Esophagus mucosa (tissue), 1 donor: Measurements from ENCODE around the gene GATD1. TPM values are rescaled to one million over a fixed set of nuclear protein-coding genes. Genes with fewer than 3 reads are reported as not detected.
A peak's percentile ranks its signal among the peaks of the same experiment; 100 is the strongest.

Experiments
- ATAC-seq: fragments of 200-7000 bp; cut with Tn5 transposase; one replicate; pipeline ENCODE4 v1.9.1; 2020
- total RNA-seq: library from RNA; stranded (reverse); gene quantifications from one replicate; pipeline ENCODE4 v1.2.4, GENCODE V29; 2023
- donor health status: DM: yes; HTN: yes; CAD: no.

The GATD1 gene
- total RNA-seq, 1 donor from 2014 or later = 38.4 TPM

- peak; percentile 50 for ATAC-seq
Measured at GRCh38 chr11:726278-727220, 50.7 kb downstream of the GATD1 start.

GRCh38 chr11:725624-726202 is 51.6 kb downstream of the GATD1 start:
- ATAC-seq = no peak

- no peak for ATAC-seq
Measured at GRCh38 chr11:724778-725386, 52.4 kb downstream of the GATD1 start.

- no peak for ATAC-seq
Measured at GRCh38 chr11:724049-724777, 53.1 kb downstream of the GATD1 start.

- ATAC-seq = no peak
Measured at GRCh38 chr11:723120-723883, 54.0 kb downstream of the GATD1 start.

GRCh38 chr11:722346-722811 is 54.9 kb downstream of the GATD1 start:
- no peak for ATAC-seq

GRCh38 chr11:721741-722345 is 55.4 kb downstream of the GATD1 start:
- no peak for ATAC-seq

- no peak for ATAC-seq
Measured at GRCh38 chr11:721247-721740, 56.0 kb downstream of the GATD1 start.

- ATAC-seq = peak; percentile 43
Measured at GRCh38 chr11:720642-721246, 56.5 kb downstream of the GATD1 start.

- ATAC-seq = peak; percentile 1
Measured at GRCh38 chr11:720017-720641, 57.2 kb downstream of the GATD1 start.

GRCh38 chr11:719214-720016 is 57.9 kb downstream of the GATD1 start:
- no peak for ATAC-seq

Other genes starting within 250 kb of the GATD1 start
- gene HRAS, start 241.9 kb downstream of the GATD1 start, total RNA-seq = 118 TPM
- gene LRRC56, start 240.0 kb downstream of the GATD1 start, total RNA-seq = 1.3 TPM
- gene LMNTD2, start 216.7 kb downstream of the GATD1 start, total RNA-seq = 3.0 TPM
- 19.6 TPM for gene RASSF7, start 216.5 kb downstream of the GATD1 start, total RNA-seq
- 17.6 TPM for gene PHRF1, start 201.0 kb downstream of the GATD1 start, total RNA-seq
- gene IRF7, start 161.5 kb downstream of the GATD1 start, total RNA-seq = 19.5 TPM
- not detected for gene CDHR5, start 152.5 kb downstream of the GATD1 start, total RNA-seq
- gene SCT, start 150.3 kb downstream of the GATD1 start, total RNA-seq = not detected
- 0.16 TPM for gene DRD4, start 140.2 kb downstream of the GATD1 start, total RNA-seq
- gene DEAF1, start 82.3 kb downstream of the GATD1 start, total RNA-seq = 23.8 TPM
- 15.7 TPM for gene TMEM80, start 81.7 kb downstream of the GATD1 start, total RNA-seq
- gene EPS8L2, start 71.3 kb downstream of the GATD1 start, total RNA-seq = 259 TPM
- 263 TPM for gene TALDO1, start 30.0 kb downstream of the GATD1 start, total RNA-seq
- not detected for gene CEND1, start 12.6 kb upstream of the GATD1 start, total RNA-seq
- 11.0 TPM for gene SLC25A22, start 20.8 kb upstream of the GATD1 start, total RNA-seq
- 7.6 TPM for gene PIDD1, start 27.7 kb upstream of the GATD1 start, total RNA-seq
- gene RPLP2, start 32.5 kb upstream of the GATD1 start, total RNA-seq = 2,043 TPM
- gene PNPLA2, start 41.4 kb upstream of the GATD1 start, total RNA-seq = 24.5 TPM
- gene CRACR2B, start 50.4 kb upstream of the GATD1 start, total RNA-seq = 3.3 TPM
- gene CD151, start 55.5 kb upstream of the GATD1 start, total RNA-seq = 109 TPM
- 177 TPM for gene POLR2L, start 65.0 kb upstream of the GATD1 start, total RNA-seq
- 8.4 TPM for gene TSPAN4, start 65.4 kb upstream of the GATD1 start, total RNA-seq
- gene CHID1, start 133.3 kb upstream of the GATD1 start, total RNA-seq = 56.6 TPM
- 34.9 TPM for gene AP2A2, start 148.4 kb upstream of the GATD1 start, total RNA-seq